ENCODE measurements around the gene PXMP2. TPM values are rescaled to one million over a fixed set of nuclear protein-coding genes. Genes with fewer than 3 reads are reported as not detected.

PXMP2 gene
- total RNA-seq, 1 donor from 2014 or later: 21.2 TPM

DNA sequence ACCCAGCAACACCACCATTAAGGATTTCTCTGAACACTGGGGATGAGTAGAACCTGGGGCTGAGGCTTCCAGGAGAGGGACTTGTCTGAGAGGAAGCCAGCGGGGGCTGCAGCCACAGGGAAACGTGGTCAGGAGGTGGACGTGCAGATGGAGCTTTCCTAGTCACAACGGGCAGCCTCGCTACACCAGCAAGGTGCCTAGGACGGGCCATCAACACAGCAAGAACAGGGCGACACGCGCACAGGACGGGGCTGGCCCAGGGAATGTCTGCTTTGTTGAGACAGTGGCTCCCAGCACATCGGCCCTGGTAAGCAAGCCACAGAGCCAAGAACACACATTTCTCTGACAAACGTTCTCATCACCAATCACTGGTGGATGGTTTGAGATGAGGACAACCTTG is 49.0 kb downstream of the PXMP2 start:
- DNase-seq: no peak
- ATAC-seq: no peak
- Histone ChIP-seq H3K4me3 (no peak overlapping the region), H3K9me3 (no peaks in the 10 kb centered on the region), H3K27me3 (no peaks in the 10 kb centered on the region), H3K36me3 (peaks cover 88% of the 10 kb centered on the region), H3K4me1 (no peaks in the 10 kb centered on the region), H3K27ac (no peak overlapping the region)
- intact Hi-C loops (cut with DNase I): no loop called here
- TF ChIP-seq, protein P1, sequence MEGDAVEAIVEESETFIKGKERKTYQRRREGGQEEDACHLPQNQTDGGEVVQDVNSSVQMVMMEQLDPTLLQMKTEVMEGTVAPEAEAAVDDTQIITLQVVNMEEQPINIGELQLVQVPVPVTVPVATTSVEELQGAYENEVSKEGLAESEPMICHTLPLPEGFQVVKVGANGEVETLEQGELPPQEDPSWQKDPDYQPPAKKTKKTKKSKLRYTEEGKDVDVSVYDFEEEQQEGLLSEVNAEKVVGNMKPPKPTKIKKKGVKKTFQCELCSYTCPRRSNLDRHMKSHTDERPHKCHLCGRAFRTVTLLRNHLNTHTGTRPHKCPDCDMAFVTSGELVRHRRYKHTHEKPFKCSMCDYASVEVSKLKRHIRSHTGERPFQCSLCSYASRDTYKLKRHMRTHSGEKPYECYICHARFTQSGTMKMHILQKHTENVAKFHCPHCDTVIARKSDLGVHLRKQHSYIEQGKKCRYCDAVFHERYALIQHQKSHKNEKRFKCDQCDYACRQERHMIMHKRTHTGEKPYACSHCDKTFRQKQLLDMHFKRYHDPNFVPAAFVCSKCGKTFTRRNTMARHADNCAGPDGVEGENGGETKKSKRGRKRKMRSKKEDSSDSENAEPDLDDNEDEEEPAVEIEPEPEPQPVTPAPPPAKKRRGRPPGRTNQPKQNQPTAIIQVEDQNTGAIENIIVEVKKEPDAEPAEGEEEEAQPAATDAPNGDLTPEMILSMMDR (IDR thresholded peaks at IDR 0.05): no peak

- Histone ChIP-seq H3K9me3 (no peaks in the 10 kb centered on the region), H3K4me1 (no peaks in the 10 kb centered on the region), H3K27me3 (no peaks in the 10 kb centered on the region), H3K36me3 (peaks cover 88% of the 10 kb centered on the region), H3K27ac (no peak overlapping the region), H3K4me3 (no peak overlapping the region)
- ATAC-seq: no peak
- TF ChIP-seq, protein P1 (IDR thresholded peaks at IDR 0.05): no peak
- intact Hi-C loops (cut with DNase I): no loop called here
- DNase-seq: no peak
Observed at GRCh38 chr12:132736913-132737312, 49.5 kb downstream of the PXMP2 start.

DNA sequence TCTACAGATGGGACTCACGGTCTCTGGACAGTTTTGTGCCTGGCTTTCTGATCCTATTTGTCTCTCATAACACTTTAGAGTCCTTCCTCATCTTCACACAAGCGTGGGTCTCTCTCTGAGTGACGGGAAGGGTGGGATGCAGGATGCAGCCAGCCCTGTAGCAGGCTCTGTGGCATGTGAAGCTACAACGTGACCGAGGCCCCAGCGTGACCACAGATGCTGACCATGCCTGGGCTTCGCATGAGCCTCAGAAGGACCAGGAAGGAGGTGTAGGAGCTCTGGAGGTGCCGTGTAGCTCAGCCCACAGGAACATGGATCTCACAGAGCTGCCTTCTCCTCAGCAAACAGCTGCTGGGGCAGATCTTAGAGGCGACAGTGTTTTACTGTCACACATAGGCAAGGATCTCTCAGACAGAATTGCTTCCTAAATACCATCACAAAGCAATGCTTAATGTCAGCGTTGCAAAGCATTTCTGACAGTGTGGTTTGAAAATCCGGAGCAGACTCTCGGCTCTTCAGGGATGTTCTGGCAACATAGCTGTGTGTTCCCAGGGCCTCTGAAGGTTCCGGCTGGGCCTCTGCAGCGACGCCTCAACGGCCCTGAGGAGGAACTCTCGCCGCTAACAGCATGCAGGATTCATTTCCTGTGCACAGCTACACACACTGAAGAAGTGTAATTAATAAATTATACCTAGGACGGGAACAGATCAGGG is 52.4 kb downstream of the PXMP2 start:
- Histone ChIP-seq H3K9me3 (no peaks in the 10 kb centered on the region), H3K4me1 (no peaks in the 10 kb centered on the region), H3K27ac (no peak overlapping the region), H3K36me3 (peaks cover 99% of the 10 kb centered on the region), H3K27me3 (no peaks in the 10 kb centered on the region), H3K4me3 (no peak overlapping the region)
- TF ChIP-seq, protein P1 (IDR thresholded peaks at IDR 0.05): no peak
- intact Hi-C loops (cut with DNase I): no loop called here
- DNase-seq (no peak), ATAC-seq (no peak)

GRCh38 chr12:132740313-132740646 is 52.9 kb downstream of the PXMP2 start:
- H3K4me1 ChIP-seq: no peaks in the 10 kb centered on the region
- TF ChIP-seq, protein P1 (IDR thresholded peaks at IDR 0.05): no peak
- intact Hi-C loops (cut with DNase I): no loop called here
- no peaks in the 10 kb centered on the region for H3K9me3 ChIP-seq
- no peak overlapping the region for H3K4me3 ChIP-seq
- H3K27me3 ChIP-seq: no peaks in the 10 kb centered on the region
- no peak overlapping the region for H3K27ac ChIP-seq
- DNase-seq (no peak), ATAC-seq (no peak)
- H3K36me3 ChIP-seq: peaks cover 99% of the 10 kb centered on the region

- H3K4me3 ChIP-seq: no peak overlapping the region
- no peaks in the 10 kb centered on the region for H3K27me3 ChIP-seq
- no peaks in the 10 kb centered on the region for H3K4me1 ChIP-seq
- intact Hi-C loops (cut with DNase I): no loop called here
- no peaks in the 10 kb centered on the region for H3K9me3 ChIP-seq
- no peak overlapping the region for H3K27ac ChIP-seq
- DNase-seq (no peak), ATAC-seq (no peak)
- H3K36me3 ChIP-seq: peaks cover 99% of the 10 kb centered on the region
- TF ChIP-seq, protein P1 (IDR thresholded peaks at IDR 0.05): no peak
Observed at GRCh38 chr12:132740652-132741051, 53.3 kb downstream of the PXMP2 start.

DNA sequence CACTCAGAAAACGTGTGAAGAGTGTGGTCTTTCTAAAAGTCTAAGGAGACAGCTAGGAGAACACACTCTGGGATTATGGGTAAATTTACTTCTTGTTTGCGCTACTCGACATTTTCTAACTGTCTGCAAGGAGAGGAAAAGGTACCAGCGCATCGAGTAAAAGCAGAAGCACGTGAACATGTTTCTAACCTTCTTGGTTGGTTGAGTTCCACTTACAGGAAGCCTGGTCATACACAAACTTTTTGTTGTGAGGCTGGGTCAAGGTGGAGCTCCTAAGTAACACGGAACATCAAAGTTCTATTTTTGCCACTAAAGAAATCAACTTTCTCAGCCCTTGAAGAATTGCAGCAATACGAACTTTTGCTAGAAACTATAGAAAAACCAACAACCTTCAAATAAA is 54.2 kb downstream of the PXMP2 start:
- H3K36me3 ChIP-seq: peaks cover 99% of the 10 kb centered on the region
- ATAC-seq: no peak

More for the DNA sequence above, 54.2 kb downstream of the PXMP2 start:
- DNase-seq: no peak
- H3K4me1 ChIP-seq: no peaks in the 10 kb centered on the region
- TF ChIP-seq, protein P1 (IDR thresholded peaks at IDR 0.05): no peak
- no peak overlapping the region for H3K4me3 ChIP-seq
- no peaks in the 10 kb centered on the region for H3K9me3 ChIP-seq
- intact Hi-C loops (cut with DNase I): no loop called here
- no peak overlapping the region for H3K27ac ChIP-seq
- no peaks in the 10 kb centered on the region for H3K27me3 ChIP-seq

Data from upper lobe of right lung (tissue), 1 donor.